ENCODE data around the gene CEACAM5. TPM values are rescaled to one million over a fixed set of nuclear protein-coding genes. Genes with fewer than 3 reads are reported as not detected.
A peak's percentile ranks its signal among the peaks of the same experiment; 100 is the strongest.
"Not testable (repeated sequence)": the region's sequence is repeated elsewhere in the genome, so short reads cannot be mapped to it uniquely, and the experiment has no call there.

The CEACAM5 gene
- total RNA-seq, 4 donors from 2014 or later, result 95.5 to 1,964 (median 1,677) TPM

- H3K36me3 ChIP-seq, result no peaks in the 10 kb centered on the region
- intact Hi-C loops (cut with DNase I; ENCODE audit: low total_unique reads), result no loop called here
- H3K4me3 ChIP-seq, result no peak overlapping the region
- H3K27me3 ChIP-seq, result peaks cover 10% of the 10 kb centered on the region
- 57 to 86% methylated on average over 1 to 10 of the region's 10 CpGs for WGBS, 2 donors (ENCODE audit: low coverage in 1 of 2)
- no peak overlapping the region for H3K27ac ChIP-seq
- H3K9me3 ChIP-seq, result no peaks in the 10 kb centered on the region
- TF ChIP-seq POLR2A (IDR thresholded peaks at IDR 0.05), result no peak
- TF ChIP-seq EP300 (IDR thresholded peaks at IDR 0.05; ENCODE audit: low read depth), result no peak
- TF ChIP-seq CTCF (IDR thresholded peaks at IDR 0.05), result no peak
- no peak for TF ChIP-seq POLR2AphosphoS5 (IDR thresholded peaks at IDR 0.05)
- peaks cover 3 to 12% (median 9%) of the 10 kb centered on the region in 4 donors for H3K4me1 ChIP-seq
- peak; percentile 55 for DNase-seq
- in situ Hi-C loops (cut with MboI; ENCODE audit: low pct_ligation_motif_present in 1 of 4, low pct_unique_long_range_greater_than_20kb in 1 of 4, low sequenced_read_pairs in 3 of 4), result no loop called here
Measured at GRCh38 chr19:41705393-41706174, 2.8 kb upstream of the CEACAM5 start.

GRCh38 chr19:41706741-41707501 lies 1.5 kb upstream of the CEACAM5 start:
- Histone ChIP-seq H3K4me3 (peak overlapping the region in 3 of 4 donors; percentile 17 to 52 (median 20)), H3K36me3 (no peaks in the 10 kb centered on the region), H3K27ac (peak overlapping the region; percentile 56 to 87 (median 84)), H3K9me3 (no peaks in the 10 kb centered on the region), H3K27me3 (peaks cover 10% of the 10 kb centered on the region), H3K4me1 (peaks cover 3 to 11% (median 9%) of the 10 kb centered on the region in 4 donors)
- 13% methylated on average over 26 of the region's 26 CpGs; no CpG with 5 or more reads in 1 of the 2 donors for WGBS, 2 donors (ENCODE audit: low coverage in 1 of 2)
- DNase-seq, result peak; percentile 87
- in situ Hi-C loops (cut with MboI; ENCODE audit: low pct_ligation_motif_present in 1 of 4, low pct_unique_long_range_greater_than_20kb in 1 of 4, low sequenced_read_pairs in 3 of 4) (no loop called here), intact Hi-C loops (cut with DNase I; ENCODE audit: low total_unique reads) (no loop called here)
- peak; percentile 82 to 100 (median 91) for TF ChIP-seq CTCF (IDR thresholded peaks at IDR 0.05)
- peak; percentile 25 for TF ChIP-seq POLR2A (IDR thresholded peaks at IDR 0.05)
- no peak for TF ChIP-seq EP300 (IDR thresholded peaks at IDR 0.05; ENCODE audit: low read depth)
- peak in 1 of 3 donors; percentile 58 for TF ChIP-seq POLR2AphosphoS5 (IDR thresholded peaks at IDR 0.05)

- H3K9me3 ChIP-seq, result no peaks in the 10 kb centered on the region
- in situ Hi-C loops (cut with MboI; ENCODE audit: low pct_ligation_motif_present in 1 of 4, low pct_unique_long_range_greater_than_20kb in 1 of 4, low sequenced_read_pairs in 3 of 4) (no loop called here), intact Hi-C loops (cut with DNase I; ENCODE audit: low total_unique reads) (no loop called here)
- peaks cover 10% of the 10 kb centered on the region for H3K27me3 ChIP-seq
- TF ChIP-seq POLR2AphosphoS5 (IDR thresholded peaks at IDR 0.05) (no peak), EP300 (IDR thresholded peaks at IDR 0.05; ENCODE audit: low read depth) (no peak)
- peak; percentile 44 for DNase-seq
- H3K4me1 ChIP-seq, result peaks cover 3 to 14% (median 9%) of the 10 kb centered on the region in 4 donors
- 24% methylated on average over 5 of the region's 5 CpGs; no CpG with 5 or more reads in 1 of the 2 donors for WGBS, 2 donors (ENCODE audit: low coverage in 1 of 2)
- no peaks in the 10 kb centered on the region for H3K36me3 ChIP-seq
- peak overlapping the region; percentile 56 to 87 (median 84) for H3K27ac ChIP-seq
- H3K4me3 ChIP-seq, result no peak overlapping the region
Measured at GRCh38 chr19:41707502-41707812, 969 bp upstream of the CEACAM5 start.

GRCh38 chr19:41707871-41708371 lies 505 bp upstream of the CEACAM5 start:
- no peaks in the 10 kb centered on the region for H3K9me3 ChIP-seq
- TF ChIP-seq CTCF (IDR thresholded peaks at IDR 0.05) (no peak), POLR2A (IDR thresholded peaks at IDR 0.05) (no peak), EP300 (IDR thresholded peaks at IDR 0.05; ENCODE audit: low read depth) (no peak), POLR2AphosphoS5 (IDR thresholded peaks at IDR 0.05) (no peak)
- H3K27ac ChIP-seq, result peak overlapping the region; percentile 56 to 87 (median 84)
- no peaks in the 10 kb centered on the region for H3K36me3 ChIP-seq
- peaks cover 10% of the 10 kb centered on the region for H3K27me3 ChIP-seq
- in situ Hi-C loops (cut with MboI; ENCODE audit: low pct_ligation_motif_present in 1 of 4, low pct_unique_long_range_greater_than_20kb in 1 of 4, low sequenced_read_pairs in 3 of 4), result no loop called here
- peak overlapping the region in 2 of 4 donors; percentile 35 to 52 for H3K4me3 ChIP-seq
- peaks cover 3 to 19% (median 9%) of the 10 kb centered on the region in 4 donors for H3K4me1 ChIP-seq
- WGBS, 2 donors (ENCODE audit: low coverage in 1 of 2), result 61% methylated on average over 5 of the region's 5 CpGs; no CpG with 5 or more reads in 1 of the 2 donors
- peak; percentile 13 for DNase-seq
- intact Hi-C loops (cut with DNase I; ENCODE audit: low total_unique reads), result no loop called here

GRCh38 chr19:41709516-41709915 lies 1.1 kb downstream of the CEACAM5 start:
- intact Hi-C loops (cut with DNase I; ENCODE audit: low total_unique reads); H3K9me3 ChIP-seq; in situ Hi-C loops (cut with MboI; ENCODE audit: low pct_ligation_motif_present in 1 of 4, low pct_unique_long_range_greater_than_20kb in 1 of 4, low sequenced_read_pairs in 3 of 4); H3K36me3 ChIP-seq: not testable (repeated sequence)
- Histone ChIP-seq H3K4me3 (peak overlapping the region in 3 of 4 donors; percentile 35 to 52 (median 45)), H3K27me3 (peaks cover 10% of the 10 kb centered on the region), H3K4me1 (peaks cover 3 to 22% (median 9%) of the 10 kb centered on the region in 4 donors), H3K27ac (peak overlapping the region; percentile 81 to 87 (median 84))
- 64% methylated on average over 8 of the region's 8 CpGs; no CpG with 5 or more reads in 1 of the 2 donors for WGBS, 2 donors (ENCODE audit: low coverage in 1 of 2)
- DNase-seq, result peak; percentile 22

Measured in transverse colon (tissue), 4 donors.